ENCODE results near the gene MED22. TPM values are rescaled to one million over a fixed set of nuclear protein-coding genes. Genes with fewer than 3 reads are reported as not detected.

The MED22 gene
- total RNA-seq, 1 donor from 2014 or later: 31.7 TPM

GRCh38 chr9:133355881-133356357 is 8.0 kb upstream of the MED22 start:
- peaks cover 18% of the 10 kb centered on the region for H3K36me3 Mint-ChIP-seq
- peaks cover 38% of the 10 kb centered on the region for H3F3A ChIP-seq (ENCODE audit: low read depth)
- no peak for DNase-seq (ENCODE audit: low spot score)
- peak overlapping the region; percentile 77 for H3K4me2 ChIP-seq
- H3K9ac ChIP-seq: peak overlapping the region; percentile 84
- no peak overlapping the region for H3K27ac ChIP-seq
- peaks cover 33% of the 10 kb centered on the region for H3K79me2 ChIP-seq (ENCODE audit: low read depth)
- H3K36me3 ChIP-seq: peaks cover 4% of the 10 kb centered on the region
- no peaks in the 10 kb centered on the region for H3K9me3 ChIP-seq (ENCODE audit: low read depth)
- no peaks in the 10 kb centered on the region for H3K27me3 ChIP-seq
- peaks cover 5% of the 10 kb centered on the region for H3K27me3 Mint-ChIP-seq (ENCODE audit: insufficient read depth, low read depth)
- peaks cover 65% of the 10 kb centered on the region for H4K20me1 ChIP-seq (ENCODE audit: low read depth)
- H3K4me3 Mint-ChIP-seq: peak overlapping the region; percentile 93
- H3K4me1 ChIP-seq: peaks cover 11% of the 10 kb centered on the region
- TF ChIP-seq EZH2 (IDR thresholded peaks at IDR 0.05): no peak
- H3K4me3 ChIP-seq: peak overlapping the region; percentile 88
- no peaks in the 10 kb centered on the region for H3K9me3 Mint-ChIP-seq
- H2AFZ ChIP-seq (replicated peaks): no peak overlapping the region
- H3K27ac Mint-ChIP-seq: peak overlapping the region; percentile 46
- peaks cover 13% of the 10 kb centered on the region for H3K4me1 Mint-ChIP-seq

GRCh38 chr9:133354766-133355165 is 6.8 kb upstream of the MED22 start:
- H3K4me1 ChIP-seq: peaks cover 15% of the 10 kb centered on the region
- H3K36me3 Mint-ChIP-seq: peaks cover 25% of the 10 kb centered on the region
- H3K9me3 Mint-ChIP-seq: no peaks in the 10 kb centered on the region
- H3K27ac ChIP-seq: no peak overlapping the region
- H3K9ac ChIP-seq: no peak overlapping the region
- H3K27me3 ChIP-seq: no peaks in the 10 kb centered on the region
- H3F3A ChIP-seq (ENCODE audit: low read depth): peaks cover 50% of the 10 kb centered on the region
- H3K4me3 Mint-ChIP-seq: peak overlapping the region; percentile 93
- H3K4me3 ChIP-seq: no peak overlapping the region
- H3K4me2 ChIP-seq: peak overlapping the region; percentile 77
- peaks cover 16% of the 10 kb centered on the region for H3K4me1 Mint-ChIP-seq
- peaks cover 41% of the 10 kb centered on the region for H3K79me2 ChIP-seq (ENCODE audit: low read depth)
- no peak overlapping the region for H3K27ac Mint-ChIP-seq
- DNase-seq (ENCODE audit: low spot score): no peak
- H3K36me3 ChIP-seq: peaks cover 14% of the 10 kb centered on the region
- peaks cover 64% of the 10 kb centered on the region for H4K20me1 ChIP-seq (ENCODE audit: low read depth)
- H2AFZ ChIP-seq (replicated peaks): no peak overlapping the region
- peaks cover 9% of the 10 kb centered on the region for H3K27me3 Mint-ChIP-seq (ENCODE audit: insufficient read depth, low read depth)
- no peak for TF ChIP-seq EZH2phosphoT487 (IDR thresholded peaks at IDR 0.05)
- no peak for TF ChIP-seq EZH2 (IDR thresholded peaks at IDR 0.05)
- TF ChIP-seq CTCF (IDR thresholded peaks at IDR 0.05): no peak
- H3K9me3 ChIP-seq (ENCODE audit: low read depth): no peaks in the 10 kb centered on the region

GRCh38 chr9:133353548-133353947 is 5.6 kb upstream of the MED22 start:
- TF ChIP-seq CTCF (IDR thresholded peaks at IDR 0.05): no peak
- no peak for TF ChIP-seq EZH2phosphoT487 (IDR thresholded peaks at IDR 0.05)
- TF ChIP-seq EZH2 (IDR thresholded peaks at IDR 0.05): no peak
- H3K4me3 Mint-ChIP-seq: peak overlapping the region; percentile 93
- H4K20me1 ChIP-seq (ENCODE audit: low read depth): peaks cover 64% of the 10 kb centered on the region
- H3K4me1 Mint-ChIP-seq: peaks cover 25% of the 10 kb centered on the region
- peaks cover 54% of the 10 kb centered on the region for H3K79me2 ChIP-seq (ENCODE audit: low read depth)
- H2AFZ ChIP-seq (replicated peaks): no peak overlapping the region
- H3K27me3 Mint-ChIP-seq (ENCODE audit: insufficient read depth, low read depth): peaks cover 14% of the 10 kb centered on the region
- no peak overlapping the region for H3K9ac ChIP-seq
- no peak for DNase-seq (ENCODE audit: low spot score)
- no peak overlapping the region for H3K27ac ChIP-seq
- no peaks in the 10 kb centered on the region for H3K9me3 ChIP-seq (ENCODE audit: low read depth)
- H3K4me2 ChIP-seq: no peak overlapping the region
- peaks cover 62% of the 10 kb centered on the region for H3F3A ChIP-seq (ENCODE audit: low read depth)
- H3K4me3 ChIP-seq: no peak overlapping the region
- H3K27ac Mint-ChIP-seq: peak overlapping the region; percentile 25
- H3K27me3 ChIP-seq: no peaks in the 10 kb centered on the region
- H3K36me3 ChIP-seq: peaks cover 23% of the 10 kb centered on the region
- no peaks in the 10 kb centered on the region for H3K9me3 Mint-ChIP-seq
- peaks cover 23% of the 10 kb centered on the region for H3K4me1 ChIP-seq
- peaks cover 35% of the 10 kb centered on the region for H3K36me3 Mint-ChIP-seq

- Mint-ChIP-seq H3K36me3 (peaks cover 36% of the 10 kb centered on the region), H3K4me1 (peaks cover 28% of the 10 kb centered on the region), H3K9me3 (no peaks in the 10 kb centered on the region), H3K27ac (no peak overlapping the region), H3K4me3 (peak overlapping the region; percentile 57), H3K27me3 (ENCODE audit: insufficient read depth, low read depth) (peaks cover 16% of the 10 kb centered on the region)
- H3K4me2 ChIP-seq: no peak overlapping the region
- peaks cover 23% of the 10 kb centered on the region for H3K4me1 ChIP-seq
- H3K9ac ChIP-seq: no peak overlapping the region
- peaks cover 64% of the 10 kb centered on the region for H4K20me1 ChIP-seq (ENCODE audit: low read depth)
- H3K4me3 ChIP-seq: no peak overlapping the region
- peaks cover 67% of the 10 kb centered on the region for H3F3A ChIP-seq (ENCODE audit: low read depth)
- H2AFZ ChIP-seq (replicated peaks): no peak overlapping the region
- H3K79me2 ChIP-seq (ENCODE audit: low read depth): peaks cover 52% of the 10 kb centered on the region
- H3K27ac ChIP-seq: no peak overlapping the region
- no peak for TF ChIP-seq CTCF (IDR thresholded peaks at IDR 0.05)
- no peak for TF ChIP-seq EZH2 (IDR thresholded peaks at IDR 0.05)
- TF ChIP-seq EZH2phosphoT487 (IDR thresholded peaks at IDR 0.05): no peak
- H3K9me3 ChIP-seq (ENCODE audit: low read depth): no peaks in the 10 kb centered on the region
- peaks cover 23% of the 10 kb centered on the region for H3K36me3 ChIP-seq
- H3K27me3 ChIP-seq: no peaks in the 10 kb centered on the region
- DNase-seq (ENCODE audit: low spot score): no peak
These were observed 4.9 kb upstream of the MED22 start for GRCh38 chr9:133352635-133353340.

Data from neural progenitor cell (in vitro differentiated cells).